Measurements from ENCODE around the gene SHCBP1L. TPM values are rescaled to one million over a fixed set of nuclear protein-coding genes. Genes with fewer than 3 reads are reported as not detected.

Gene SHCBP1L
- total RNA-seq, 1 experiment from 2014 or later: not detected

GRCh38 chr1:182886985-182887384 is 66.0 kb downstream of the SHCBP1L start:
- H3K9me3 Mint-ChIP-seq: peaks cover 0 to 2% of the 10 kb centered on the region in 2 experiments; a peak in 2 of 5 replicates
- WGBS (ENCODE audit: extremely low coverage, insufficient read length, low lambda C conversion rate): no CpG with 5 or more reads among the region's 11 CpGs
- Histone ChIP-seq H3K79me2 (ENCODE audit: insufficient read depth, low read length) (no peaks in the 10 kb centered on the region), H3K4ac (ENCODE audit: low read depth, low read length) (no peak overlapping the region), H3K9me3 (ENCODE audit: control insufficient read depth, low read depth, low read length) (no peaks in the 10 kb centered on the region), H3T11ph (ENCODE audit: low read length) (no peak overlapping the region), H2AFZ (ENCODE audit: low read length) (no peak overlapping the region), H2BK20ac (ENCODE audit: low read depth, low read length, poor library complexity, severe bottlenecking) (no peak overlapping the region), H3K27ac (ENCODE audit: insufficient read length, low read depth, low read length) (no peak overlapping the region), H4K91ac (ENCODE audit: insufficient read length, low read depth, low read length) (no peak overlapping the region), H4K5ac (ENCODE audit: insufficient read length, low read depth, low read length) (no peak overlapping the region), H3K23me2 (ENCODE audit: insufficient read length, low read depth, low read length, poor library complexity, severe bottlenecking) (no peaks in the 10 kb centered on the region), H2BK15ac (ENCODE audit: low read depth, low read length) (no peak overlapping the region), H3K18ac (ENCODE audit: insufficient read length, low read depth, low read length) (no peak overlapping the region), H2BK120ac (ENCODE audit: low read depth, low read length, poor library complexity, severe bottlenecking) (no peak overlapping the region), H3K27me3 (ENCODE audit: insufficient read depth, low read length) (no peaks in the 10 kb centered on the region), H3K4me1 (ENCODE audit: insufficient read depth, low read length) (peaks cover 4% of the 10 kb centered on the region; the same call in 1 of the 2 replicates), H3K79me1 (ENCODE audit: insufficient read depth, low read depth, low read length, poor library complexity, severe bottlenecking) (no peaks in the 10 kb centered on the region), H3K56ac (ENCODE audit: insufficient read length, low read depth, low read length) (no peak overlapping the region), H3K4me2 (ENCODE audit: insufficient read depth, insufficient read length, low read length) (no peak overlapping the region), H4K20me1 (ENCODE audit: control insufficient read depth, insufficient read depth, insufficient read length) (no peaks in the 10 kb centered on the region), H4K8ac (replicated peaks; ENCODE audit: insufficient read length, low read depth, low read length) (no peak overlapping the region), H2BK12ac (ENCODE audit: insufficient read length, low read depth, low read length) (no peak overlapping the region), H2BK5ac (ENCODE audit: insufficient read length, low read length) (no peak overlapping the region), H3K23ac (ENCODE audit: insufficient read length, low read depth, low read length) (no peak overlapping the region), H3K9ac (ENCODE audit: extremely low read depth, insufficient read length, low read length) (no peak overlapping the region), H2AK5ac (ENCODE audit: insufficient read length, low read length) (no peak overlapping the region), H3K14ac (ENCODE audit: insufficient read depth, low read length) (no peak overlapping the region)
- peak overlapping the region in 2 of 3 experiments; percentile 25 to 89; a peak in 3 of 7 replicates for H3K27ac Mint-ChIP-seq
- DNase-seq: no peak
- no peak for TF ChIP-seq CTCF (conservative IDR thresholded peaks at IDR 0.05)
- no peaks in the 10 kb centered on the region for H3K27me3 Mint-ChIP-seq (ENCODE audit: low read depth)
- peaks cover 41 to 70% (median 60%) of the 10 kb centered on the region in 3 experiments for H3K36me3 Mint-ChIP-seq (ENCODE audit: insufficient read depth in 1 of 3, low read depth in 3 of 3)
- peaks cover 6 to 8% of the 10 kb centered on the region in 2 experiments for H3K4me1 Mint-ChIP-seq
- no peak overlapping the region for H3K4me3 Mint-ChIP-seq
